ENCODE results near the gene SARS1.

- no peak for TF ChIP-seq CTCF (IDR thresholded peaks at IDR 0.05; ENCODE audit: insufficient read depth, low read length, poor library complexity, severe bottlenecking)
- TF ChIP-seq EZH2phosphoT487 (conservative IDR thresholded peaks at IDR 0.05; ENCODE audit: low read length): no peak
These were observed 43.5 kb upstream of the SARS1 start for GRCh38 chr1:109170035-109170764.

Data from SU-DHL-6 (cell line).